Endothelial cell of hepatic sinusoid (primary cell): ENCODE measurements around the gene UBE4A.

Source experiments
- in situ Hi-C: cut with HindIII; loops from 2 replicates; pipeline ENCODE4 v1.10.0; 2017; ENCODE audit warnings: low sequenced_read_pairs

Gene UBE4A

GRCh38 chr11:118359295-118359958, at the start of gene UBE4A:
Gene UBE4A, plus strand, starts transcription at chr11:118359600. Its CDS starts 5,481 bp downstream, at chr11:118365081.
- in situ Hi-C loops: no loop called here

- in situ Hi-C loops: loop anchor here (5.0 kb wide), 1 partner anchor 72 kb away; no protein-coding TSS in a partner anchor
These were observed 49.1 kb upstream of the UBE4A start for GRCh38 chr11:118310271-118310670.

GRCh38 chr11:118310781-118311485, 48.5 kb upstream of the UBE4A start:
- in situ Hi-C loops: loop anchor here (5.0 kb wide), 1 partner anchor 71 kb away; no protein-coding TSS in a partner anchor

- in situ Hi-C loops: loop anchor here (5.0 kb wide), 1 partner anchor 71 kb away; no protein-coding TSS in a partner anchor
These were observed 47.9 kb upstream of the UBE4A start for GRCh38 chr11:118311518-118311917.

- in situ Hi-C loops: loop anchor here (5.0 kb wide), 1 partner anchor 70 kb away; no protein-coding TSS in a partner anchor
These were observed 47.1 kb upstream of the UBE4A start for GRCh38 chr11:118312328-118312727.

GRCh38 chr11:118313242-118313641, 46.2 kb upstream of the UBE4A start:
- in situ Hi-C loops: loop anchor here (5.0 kb wide), 1 partner anchor 69 kb away; no protein-coding TSS in a partner anchor

- in situ Hi-C loops: loop anchor here (5.0 kb wide), 1 partner anchor 67 kb away; no protein-coding TSS in a partner anchor
These were observed 44.4 kb upstream of the UBE4A start for GRCh38 chr11:118314988-118315411.

- in situ Hi-C loops: no loop called here
These were observed 41.3 kb upstream of the UBE4A start for GRCh38 chr11:118318124-118318523.

- in situ Hi-C loops: no loop called here
These were observed 40.6 kb upstream of the UBE4A start for GRCh38 chr11:118318581-118319336.

GRCh38 chr11:118319337-118319707, 40.1 kb upstream of the UBE4A start:
- in situ Hi-C loops: no loop called here

GRCh38 chr11:118320515-118320914, 38.9 kb upstream of the UBE4A start:
- in situ Hi-C loops: no loop called here

- in situ Hi-C loops: no loop called here
These were observed 37.9 kb upstream of the UBE4A start for GRCh38 chr11:118321386-118322082.

- in situ Hi-C loops: no loop called here
These were observed 36.7 kb upstream of the UBE4A start for GRCh38 chr11:118322721-118323120.

- in situ Hi-C loops: no loop called here
These were observed 34.1 kb upstream of the UBE4A start for GRCh38 chr11:118325283-118325682.

- in situ Hi-C loops: no loop called here
These were observed 30.7 kb upstream of the UBE4A start for GRCh38 chr11:118328745-118329144.

- in situ Hi-C loops: no loop called here
These were observed 24.7 kb upstream of the UBE4A start for GRCh38 chr11:118334745-118335144.

GRCh38 chr11:118338637-118339061, 20.8 kb upstream of the UBE4A start:
- in situ Hi-C loops: no loop called here

- in situ Hi-C loops: no loop called here
These were observed 20.0 kb upstream of the UBE4A start for GRCh38 chr11:118339281-118339961.

GRCh38 chr11:118340449-118340848, 19.0 kb upstream of the UBE4A start:
- in situ Hi-C loops: no loop called here

GRCh38 chr11:118341261-118341660, 18.1 kb upstream of the UBE4A start:
- in situ Hi-C loops: no loop called here
